ENCODE measurements around the gene PNMA8A. TPM values are rescaled to one million over a fixed set of nuclear protein-coding genes. Genes with fewer than 3 reads are reported as not detected.

PNMA8A gene, protein sequence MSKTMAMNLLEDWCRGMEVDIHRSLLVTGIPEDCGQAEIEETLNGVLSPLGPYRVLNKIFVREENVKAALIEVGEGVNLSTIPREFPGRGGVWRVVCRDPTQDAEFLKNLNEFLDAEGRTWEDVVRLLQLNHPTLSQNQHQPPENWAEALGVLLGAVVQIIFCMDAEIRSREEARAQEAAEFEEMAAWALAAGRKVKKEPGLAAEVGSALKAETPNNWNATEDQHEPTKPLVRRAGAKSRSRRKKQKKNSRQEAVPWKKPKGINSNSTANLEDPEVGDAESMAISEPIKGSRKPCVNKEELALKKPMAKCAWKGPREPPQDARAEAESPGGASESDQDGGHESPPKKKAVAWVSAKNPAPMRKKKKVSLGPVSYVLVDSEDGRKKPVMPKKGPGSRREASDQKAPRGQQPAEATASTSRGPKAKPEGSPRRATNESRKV
- total RNA-seq (2014; rRNA removed; shearing (Covaris generic)) (0.76 and 0.89 TPM in 2 replicates), polyA plus RNA-seq (2016; fragmentation: Nextera tagmentation; extraction: Ambion mirVana) (0.26 and 0.56 TPM in 2 replicates)

DNA sequence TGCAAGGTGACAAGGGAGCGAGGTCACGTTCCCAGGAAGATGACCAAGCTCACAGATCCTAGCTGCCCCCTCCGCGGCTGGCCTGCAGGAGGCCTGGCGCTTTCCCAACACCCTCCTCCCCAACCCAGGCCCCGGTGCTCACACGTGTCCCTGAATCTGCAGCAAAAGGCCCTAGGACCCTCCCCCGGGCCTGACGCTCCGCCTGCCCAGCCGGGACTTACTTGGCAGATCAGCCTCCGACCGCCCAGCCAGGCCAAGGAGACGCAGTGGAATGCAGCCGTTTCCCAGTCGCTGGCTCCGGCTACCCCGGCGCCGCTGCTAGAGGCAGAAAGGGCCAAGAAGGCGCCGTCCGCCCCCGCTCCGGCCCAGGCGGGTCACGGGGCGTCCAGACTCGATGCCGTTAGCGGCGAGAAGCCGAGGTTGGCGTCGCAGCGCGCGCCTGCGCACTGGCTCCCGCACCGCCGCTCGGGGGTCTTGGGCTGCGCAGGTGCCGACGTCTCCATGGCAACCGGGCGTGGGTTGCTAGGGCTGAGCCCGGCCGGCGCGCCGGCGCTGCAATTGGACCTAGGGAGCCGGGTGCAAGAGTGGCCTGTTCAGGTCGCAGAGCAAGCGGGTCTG lies at the start of gene PNMA8A:
TSS of gene PNMA8A (minus strand) at position 448 of the 618 bp plus-strand sequence. CDS start 528 bp downstream, outside the sequence.
- TF ChIP-seq EZH2phosphoT487 (IDR thresholded peaks at IDR 0.05; ENCODE audit: insufficient read depth, low read depth) (no peak), EZH2 (IDR thresholded peaks at IDR 0.05; ENCODE audit: insufficient read depth, poor library complexity, severe bottlenecking) (no peak)
- Histone ChIP-seq H3K27ac (peak within 1 kb of the TSS; percentile 11; the same call in 1 of the 2 replicates), H3K36me3 (ENCODE audit: low read depth) (no peaks in the 10 kb centered on the region), H3K4me1 (ENCODE audit: insufficient read depth) (peaks cover 23% of the 10 kb centered on the region), H3K9ac (peak within 1 kb of the TSS; percentile 37), H3F3A (ENCODE audit: insufficient read depth) (peaks cover 21% of the 10 kb centered on the region), H3K4me2 (ENCODE audit: unreplicated experiment) (peak within 1 kb of the TSS; percentile 81), H2AFZ (peak within 1 kb of the TSS; percentile 78), H3K27me3 (replicated peaks; ENCODE audit: insufficient read depth) (no peaks in the 10 kb centered on the region), H3K79me2 (ENCODE audit: insufficient read depth) (no peaks in the 10 kb centered on the region), H4K20me1 (ENCODE audit: insufficient read depth) (no peaks in the 10 kb centered on the region), H3K9me2 (ENCODE audit: insufficient read depth) (no peaks in the 10 kb centered on the region), H3K9me3 (ENCODE audit: low read depth) (no peaks in the 10 kb centered on the region), H3K4me3 (peak within 1 kb of the TSS; percentile 64)
- peak; percentile 84 for DNase-seq
- WGBS, 2 experiments (ENCODE audit: low coverage in 1 of 2, low lambda C conversion rate in 2 of 2, missing lambda C conversion rate in 2 of 2): 5 to 8% methylated on average over 42 to 54 of the region's 57 CpGs
- in situ Hi-C loops (cut with MboI): no loop called here

DNA sequence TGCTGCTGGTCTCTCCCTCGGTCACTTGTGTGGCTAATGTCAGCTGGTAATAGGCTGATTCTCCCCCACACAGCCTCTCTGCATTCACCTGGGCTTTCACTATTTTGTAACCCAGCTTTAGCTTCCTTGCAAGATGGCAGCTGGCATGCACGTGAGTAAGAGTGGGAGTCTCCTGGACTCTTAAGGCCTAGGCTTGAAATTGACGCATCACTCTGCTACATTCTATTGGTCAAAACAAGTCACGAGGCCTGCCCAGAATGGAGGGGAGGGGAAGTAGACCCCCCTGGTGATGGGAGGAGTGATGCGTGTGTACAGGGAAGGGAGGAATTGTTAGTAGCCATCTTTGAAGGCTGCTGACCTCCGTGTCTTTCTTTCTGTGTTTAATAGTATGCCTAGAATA lies 49.3 kb upstream of the PNMA8A start:
- Histone ChIP-seq H3K4me3 (no peak overlapping the region), H3K9ac (no peak overlapping the region), H3K4me1 (ENCODE audit: insufficient read depth) (no peaks in the 10 kb centered on the region), H3K9me3 (ENCODE audit: low read depth) (no peaks in the 10 kb centered on the region), H4K20me1 (ENCODE audit: insufficient read depth) (no peaks in the 10 kb centered on the region), H3K36me3 (ENCODE audit: low read depth) (no peaks in the 10 kb centered on the region), H3K9me2 (ENCODE audit: insufficient read depth) (no peaks in the 10 kb centered on the region), H3K27me3 (replicated peaks; ENCODE audit: insufficient read depth) (no peaks in the 10 kb centered on the region), H3K4me2 (ENCODE audit: unreplicated experiment) (no peak overlapping the region), H3F3A (ENCODE audit: insufficient read depth) (no peaks in the 10 kb centered on the region), H3K79me2 (ENCODE audit: insufficient read depth) (no peaks in the 10 kb centered on the region), H2AFZ (no peak overlapping the region), H3K27ac (no peak overlapping the region)
- in situ Hi-C loops (cut with MboI): no loop called here
- TF ChIP-seq EZH2 (IDR thresholded peaks at IDR 0.05; ENCODE audit: insufficient read depth, poor library complexity, severe bottlenecking): no peak
- no peak for TF ChIP-seq EZH2phosphoT487 (IDR thresholded peaks at IDR 0.05; ENCODE audit: insufficient read depth, low read depth)
- 79 to 80% methylated on average over 6 of the region's 6 CpGs for WGBS, 2 experiments (ENCODE audit: low coverage in 1 of 2, low lambda C conversion rate in 2 of 2, missing lambda C conversion rate in 2 of 2)
- DNase-seq: no peak

DNA sequence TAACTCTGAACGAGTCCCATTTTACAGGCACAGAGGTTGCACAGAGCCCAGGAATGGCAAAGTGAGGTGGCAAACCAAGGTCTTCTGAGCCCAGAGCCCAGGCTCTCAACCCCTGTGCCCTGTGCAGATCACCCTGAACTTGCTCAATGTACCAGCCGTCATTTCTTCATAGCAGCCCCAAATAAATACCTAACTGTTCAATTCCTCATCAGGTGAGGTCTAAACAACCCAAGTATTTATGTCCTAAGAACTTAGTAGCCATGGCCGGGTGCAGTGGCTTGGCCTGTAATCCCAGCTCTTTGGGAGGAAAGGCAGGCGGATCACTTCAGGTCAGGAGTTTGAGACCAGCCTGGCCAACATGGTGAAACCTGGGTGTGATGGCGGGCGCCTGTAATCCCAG lies 46.1 kb upstream of the PNMA8A start:
- in situ Hi-C loops (cut with MboI): no loop called here
- Histone ChIP-seq H2AFZ (no peak overlapping the region), H4K20me1 (ENCODE audit: insufficient read depth) (no peaks in the 10 kb centered on the region), H3K9me3 (ENCODE audit: low read depth) (no peaks in the 10 kb centered on the region), H3K27me3 (replicated peaks; ENCODE audit: insufficient read depth) (no peaks in the 10 kb centered on the region), H3K9me2 (ENCODE audit: insufficient read depth) (no peaks in the 10 kb centered on the region), H3K79me2 (ENCODE audit: insufficient read depth) (no peaks in the 10 kb centered on the region), H3K27ac (no peak overlapping the region), H3K36me3 (ENCODE audit: low read depth) (no peaks in the 10 kb centered on the region), H3K4me1 (ENCODE audit: insufficient read depth) (peaks cover 5% of the 10 kb centered on the region; the same call in 1 of the 2 replicates), H3K4me3 (no peak overlapping the region), H3F3A (ENCODE audit: insufficient read depth) (no peaks in the 10 kb centered on the region), H3K9ac (no peak overlapping the region), H3K4me2 (ENCODE audit: unreplicated experiment) (no peak overlapping the region)
- DNase-seq: no peak
- TF ChIP-seq EZH2phosphoT487 (IDR thresholded peaks at IDR 0.05; ENCODE audit: insufficient read depth, low read depth): no peak
- no peak for TF ChIP-seq EZH2 (IDR thresholded peaks at IDR 0.05; ENCODE audit: insufficient read depth, poor library complexity, severe bottlenecking)
- WGBS, 2 experiments (ENCODE audit: low coverage in 1 of 2, low lambda C conversion rate in 2 of 2, missing lambda C conversion rate in 2 of 2): 81 to 87% methylated on average over 6 of the region's 6 CpGs

DNA sequence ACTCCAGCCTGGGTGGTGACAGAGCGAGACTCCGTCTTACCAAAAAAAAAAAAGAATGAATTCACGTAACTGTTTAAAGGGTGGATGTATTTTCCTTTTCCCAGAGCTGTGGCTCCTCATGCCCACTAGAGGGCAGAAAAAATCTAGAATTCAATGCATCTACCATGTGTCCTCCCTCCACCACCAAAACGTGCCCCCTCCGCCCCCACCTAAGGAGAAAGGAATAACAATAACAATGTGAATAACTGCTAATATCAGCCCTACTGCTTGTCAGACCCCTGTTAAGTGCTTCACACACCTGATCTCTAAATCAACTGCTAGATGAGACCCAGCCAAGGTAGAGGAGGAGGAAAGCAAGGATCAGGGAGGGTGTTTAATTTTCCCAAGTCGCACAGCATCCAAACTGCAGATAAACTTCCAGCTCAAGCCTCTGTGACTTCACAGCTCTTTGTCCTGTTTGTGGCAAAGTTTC lies 44.6 kb upstream of the PNMA8A start:
- 22 to 29% methylated on average over 5 to 6 of the region's 6 CpGs for WGBS, 2 experiments (ENCODE audit: low coverage in 1 of 2, low lambda C conversion rate in 2 of 2, missing lambda C conversion rate in 2 of 2)
- Histone ChIP-seq H2AFZ (no peak overlapping the region), H3K79me2 (ENCODE audit: insufficient read depth) (no peaks in the 10 kb centered on the region), H3K9ac (no peak overlapping the region), H3K9me2 (ENCODE audit: insufficient read depth) (no peaks in the 10 kb centered on the region), H3K4me3 (no peak overlapping the region), H3K27ac (no peak overlapping the region), H3K9me3 (ENCODE audit: low read depth) (no peaks in the 10 kb centered on the region), H3K4me1 (ENCODE audit: insufficient read depth) (peaks cover 7% of the 10 kb centered on the region; the same call in 1 of the 2 replicates), H3K36me3 (ENCODE audit: low read depth) (no peaks in the 10 kb centered on the region), H3F3A (ENCODE audit: insufficient read depth) (no peaks in the 10 kb centered on the region), H3K27me3 (replicated peaks; ENCODE audit: insufficient read depth) (no peaks in the 10 kb centered on the region), H4K20me1 (ENCODE audit: insufficient read depth) (no peaks in the 10 kb centered on the region), H3K4me2 (ENCODE audit: unreplicated experiment) (no peak overlapping the region)
- TF ChIP-seq EZH2phosphoT487 (IDR thresholded peaks at IDR 0.05; ENCODE audit: insufficient read depth, low read depth): no peak
- no peak for TF ChIP-seq EZH2 (IDR thresholded peaks at IDR 0.05; ENCODE audit: insufficient read depth, poor library complexity, severe bottlenecking)
- peak; percentile 74 for DNase-seq
- in situ Hi-C loops (cut with MboI): no loop called here
